ENCODE data around the gene ZDHHC17. TPM values are rescaled to one million over a fixed set of nuclear protein-coding genes. Genes with fewer than 3 reads are reported as not detected.
A peak's percentile ranks its signal among the peaks of the same experiment; 100 is the strongest.

Gene ZDHHC17
- total and polyA plus RNA-seq, 2 of the 13 experiments (the other 11 are each of a cell fraction or from before 2014, with no cell fraction given) = 36.7 to 38.5 TPM

DNA sequence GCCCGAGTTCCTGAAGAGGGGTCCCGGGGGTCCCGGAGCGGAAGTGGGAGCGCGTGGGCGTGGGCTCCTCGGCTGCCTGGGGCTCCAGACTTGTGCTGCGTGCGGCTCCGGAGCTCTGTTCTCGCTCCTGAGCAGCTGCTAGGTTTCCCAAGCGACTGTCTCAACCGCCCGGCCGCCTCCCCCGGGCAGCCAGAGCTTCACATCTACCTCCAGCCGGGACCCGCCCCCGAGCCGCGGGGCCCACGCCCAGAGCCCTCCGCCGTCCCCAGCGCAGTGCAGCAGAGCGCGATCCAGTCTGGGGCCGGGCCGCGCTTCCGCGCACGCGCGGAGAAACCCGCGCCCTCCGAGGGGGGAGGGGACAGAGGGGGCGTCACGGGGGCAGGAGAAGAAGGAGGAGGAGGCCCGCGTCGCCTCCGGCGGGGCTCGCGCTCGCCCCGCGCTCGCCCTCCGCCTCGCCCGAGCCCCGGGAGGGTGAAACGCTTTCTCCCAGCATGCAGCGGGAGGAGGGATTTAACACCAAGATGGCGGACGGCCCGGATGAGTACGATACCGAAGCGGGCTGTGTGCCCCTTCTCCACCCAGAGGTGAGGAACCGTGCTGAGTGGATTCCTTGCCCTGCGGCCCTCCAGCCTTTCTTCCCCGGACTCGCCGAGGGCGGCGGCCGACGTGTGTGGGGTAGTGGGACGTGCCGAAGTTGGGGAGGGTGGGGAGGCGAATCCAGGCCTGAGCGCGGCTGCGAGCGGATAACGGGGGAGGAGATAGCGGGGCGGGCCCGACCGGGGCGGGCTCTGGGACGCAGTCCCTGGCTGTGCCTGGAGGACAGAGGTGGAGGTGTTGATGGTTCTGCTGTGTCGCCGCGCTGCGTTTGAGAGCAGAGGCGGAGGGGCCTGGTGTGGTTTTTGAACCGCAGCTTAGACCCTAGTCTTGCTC lies at the start of gene ZDHHC17 (continued):
- TF ChIP-seq, protein P1, sequence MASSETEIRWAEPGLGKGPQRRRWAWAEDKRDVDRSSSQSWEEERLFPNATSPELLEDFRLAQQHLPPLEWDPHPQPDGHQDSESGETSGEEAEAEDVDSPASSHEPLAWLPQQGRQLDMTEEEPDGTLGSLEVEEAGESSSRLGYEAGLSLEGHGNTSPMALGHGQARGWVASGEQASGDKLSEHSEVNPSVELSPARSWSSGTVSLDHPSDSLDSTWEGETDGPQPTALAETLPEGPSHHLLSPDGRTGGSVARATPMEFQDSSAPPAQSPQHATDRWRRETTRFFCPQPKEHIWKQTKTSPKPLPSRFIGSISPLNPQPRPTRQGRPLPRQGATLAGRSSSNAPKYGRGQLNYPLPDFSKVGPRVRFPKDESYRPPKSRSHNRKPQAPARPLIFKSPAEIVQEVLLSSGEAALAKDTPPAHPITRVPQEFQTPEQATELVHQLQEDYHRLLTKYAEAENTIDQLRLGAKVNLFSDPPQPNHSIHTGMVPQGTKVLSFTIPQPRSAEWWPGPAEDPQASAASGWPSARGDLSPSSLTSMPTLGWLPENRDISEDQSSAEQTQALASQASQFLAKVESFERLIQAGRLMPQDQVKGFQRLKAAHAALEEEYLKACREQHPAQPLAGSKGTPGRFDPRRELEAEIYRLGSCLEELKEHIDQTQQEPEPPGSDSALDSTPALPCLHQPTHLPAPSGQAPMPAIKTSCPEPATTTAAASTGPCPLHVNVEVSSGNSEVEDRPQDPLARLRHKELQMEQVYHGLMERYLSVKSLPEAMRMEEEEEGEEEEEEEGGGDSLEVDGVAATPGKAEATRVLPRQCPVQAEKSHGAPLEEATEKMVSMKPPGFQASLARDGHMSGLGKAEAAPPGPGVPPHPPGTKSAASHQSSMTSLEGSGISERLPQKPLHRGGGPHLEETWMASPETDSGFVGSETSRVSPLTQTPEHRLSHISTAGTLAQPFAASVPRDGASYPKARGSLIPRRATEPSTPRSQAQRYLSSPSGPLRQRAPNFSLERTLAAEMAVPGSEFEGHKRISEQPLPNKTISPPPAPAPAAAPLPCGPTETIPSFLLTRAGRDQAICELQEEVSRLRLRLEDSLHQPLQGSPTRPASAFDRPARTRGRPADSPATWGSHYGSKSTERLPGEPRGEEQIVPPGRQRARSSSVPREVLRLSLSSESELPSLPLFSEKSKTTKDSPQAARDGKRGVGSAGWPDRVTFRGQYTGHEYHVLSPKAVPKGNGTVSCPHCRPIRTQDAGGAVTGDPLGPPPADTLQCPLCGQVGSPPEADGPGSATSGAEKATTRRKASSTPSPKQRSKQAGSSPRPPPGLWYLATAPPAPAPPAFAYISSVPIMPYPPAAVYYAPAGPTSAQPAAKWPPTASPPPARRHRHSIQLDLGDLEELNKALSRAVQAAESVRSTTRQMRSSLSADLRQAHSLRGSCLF (CRISPR knock-in tag; IDR thresholded peaks at IDR 0.05; ENCODE audit: borderline replicate concordance) = no peak
- peak; percentile 11; the same call in 1 of the 2 replicates for TF ChIP-seq ZNF331 (CRISPR knock-in tag; IDR thresholded peaks at IDR 0.05)
- no peak for TF ChIP-seq GTF3A (CRISPR knock-in tag; conservative IDR thresholded peaks at IDR 0.05)
- TF ChIP-seq, protein P2, sequence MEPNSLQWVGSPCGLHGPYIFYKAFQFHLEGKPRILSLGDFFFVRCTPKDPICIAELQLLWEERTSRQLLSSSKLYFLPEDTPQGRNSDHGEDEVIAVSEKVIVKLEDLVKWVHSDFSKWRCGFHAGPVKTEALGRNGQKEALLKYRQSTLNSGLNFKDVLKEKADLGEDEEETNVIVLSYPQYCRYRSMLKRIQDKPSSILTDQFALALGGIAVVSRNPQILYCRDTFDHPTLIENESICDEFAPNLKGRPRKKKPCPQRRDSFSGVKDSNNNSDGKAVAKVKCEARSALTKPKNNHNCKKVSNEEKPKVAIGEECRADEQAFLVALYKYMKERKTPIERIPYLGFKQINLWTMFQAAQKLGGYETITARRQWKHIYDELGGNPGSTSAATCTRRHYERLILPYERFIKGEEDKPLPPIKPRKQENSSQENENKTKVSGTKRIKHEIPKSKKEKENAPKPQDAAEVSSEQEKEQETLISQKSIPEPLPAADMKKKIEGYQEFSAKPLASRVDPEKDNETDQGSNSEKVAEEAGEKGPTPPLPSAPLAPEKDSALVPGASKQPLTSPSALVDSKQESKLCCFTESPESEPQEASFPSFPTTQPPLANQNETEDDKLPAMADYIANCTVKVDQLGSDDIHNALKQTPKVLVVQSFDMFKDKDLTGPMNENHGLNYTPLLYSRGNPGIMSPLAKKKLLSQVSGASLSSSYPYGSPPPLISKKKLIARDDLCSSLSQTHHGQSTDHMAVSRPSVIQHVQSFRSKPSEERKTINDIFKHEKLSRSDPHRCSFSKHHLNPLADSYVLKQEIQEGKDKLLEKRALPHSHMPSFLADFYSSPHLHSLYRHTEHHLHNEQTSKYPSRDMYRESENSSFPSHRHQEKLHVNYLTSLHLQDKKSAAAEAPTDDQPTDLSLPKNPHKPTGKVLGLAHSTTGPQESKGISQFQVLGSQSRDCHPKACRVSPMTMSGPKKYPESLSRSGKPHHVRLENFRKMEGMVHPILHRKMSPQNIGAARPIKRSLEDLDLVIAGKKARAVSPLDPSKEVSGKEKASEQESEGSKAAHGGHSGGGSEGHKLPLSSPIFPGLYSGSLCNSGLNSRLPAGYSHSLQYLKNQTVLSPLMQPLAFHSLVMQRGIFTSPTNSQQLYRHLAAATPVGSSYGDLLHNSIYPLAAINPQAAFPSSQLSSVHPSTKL (CRISPR knock-in tag; IDR thresholded peaks at IDR 0.05) = peak; percentile 38
- TF ChIP-seq GATAD1 (CRISPR knock-in tag; IDR thresholded peaks at IDR 0.05) = peak; percentile 80
- TF ChIP-seq, protein P3, sequence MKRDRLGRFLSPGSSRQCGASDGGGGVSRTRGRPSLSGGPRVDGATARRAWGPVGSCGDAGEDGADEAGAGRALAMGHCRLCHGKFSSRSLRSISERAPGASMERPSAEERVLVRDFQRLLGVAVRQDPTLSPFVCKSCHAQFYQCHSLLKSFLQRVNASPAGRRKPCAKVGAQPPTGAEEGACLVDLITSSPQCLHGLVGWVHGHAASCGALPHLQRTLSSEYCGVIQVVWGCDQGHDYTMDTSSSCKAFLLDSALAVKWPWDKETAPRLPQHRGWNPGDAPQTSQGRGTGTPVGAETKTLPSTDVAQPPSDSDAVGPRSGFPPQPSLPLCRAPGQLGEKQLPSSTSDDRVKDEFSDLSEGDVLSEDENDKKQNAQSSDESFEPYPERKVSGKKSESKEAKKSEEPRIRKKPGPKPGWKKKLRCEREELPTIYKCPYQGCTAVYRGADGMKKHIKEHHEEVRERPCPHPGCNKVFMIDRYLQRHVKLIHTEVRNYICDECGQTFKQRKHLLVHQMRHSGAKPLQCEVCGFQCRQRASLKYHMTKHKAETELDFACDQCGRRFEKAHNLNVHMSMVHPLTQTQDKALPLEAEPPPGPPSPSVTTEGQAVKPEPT (CRISPR knock-in tag; IDR thresholded peaks at IDR 0.05; ENCODE audit: low read depth) = no peak
- no peak for TF ChIP-seq ZNF10 (CRISPR knock-in tag; IDR thresholded peaks at IDR 0.05; ENCODE audit: borderline replicate concordance, low read depth)
- TF ChIP-seq, protein P4, sequence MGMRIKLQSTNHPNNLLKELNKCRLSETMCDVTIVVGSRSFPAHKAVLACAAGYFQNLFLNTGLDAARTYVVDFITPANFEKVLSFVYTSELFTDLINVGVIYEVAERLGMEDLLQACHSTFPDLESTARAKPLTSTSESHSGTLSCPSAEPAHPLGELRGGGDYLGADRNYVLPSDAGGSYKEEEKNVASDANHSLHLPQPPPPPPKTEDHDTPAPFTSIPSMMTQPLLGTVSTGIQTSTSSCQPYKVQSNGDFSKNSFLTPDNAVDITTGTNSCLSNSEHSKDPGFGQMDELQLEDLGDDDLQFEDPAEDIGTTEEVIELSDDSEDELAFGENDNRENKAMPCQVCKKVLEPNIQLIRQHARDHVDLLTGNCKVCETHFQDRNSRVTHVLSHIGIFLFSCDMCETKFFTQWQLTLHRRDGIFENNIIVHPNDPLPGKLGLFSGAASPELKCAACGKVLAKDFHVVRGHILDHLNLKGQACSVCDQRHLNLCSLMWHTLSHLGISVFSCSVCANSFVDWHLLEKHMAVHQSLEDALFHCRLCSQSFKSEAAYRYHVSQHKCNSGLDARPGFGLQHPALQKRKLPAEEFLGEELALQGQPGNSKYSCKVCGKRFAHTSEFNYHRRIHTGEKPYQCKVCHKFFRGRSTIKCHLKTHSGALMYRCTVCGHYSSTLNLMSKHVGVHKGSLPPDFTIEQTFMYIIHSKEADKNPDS (CRISPR knock-in tag; IDR thresholded peaks at IDR 0.05) = 0 out of 2 replicates have a peak, but pooled peaks have one; percentile 87
- no peak for TF ChIP-seq POLR2AphosphoS2 (IDR thresholded peaks at IDR 0.05; ENCODE audit: low read depth, low read length)
- peak; percentile 79; the same call in 1 of the 2 replicates for TF ChIP-seq SRY (CRISPR knock-in tag; IDR thresholded peaks at IDR 0.05)
- TF ChIP-seq NFRKB (IDR thresholded peaks at IDR 0.05) = peak; percentile 74
- TF ChIP-seq ZNF430 (CRISPR knock-in tag; IDR thresholded peaks at IDR 0.05) = peak; percentile 72; the same call in 1 of the 2 replicates
- TF ChIP-seq ZFAT (CRISPR knock-in tag; conservative IDR thresholded peaks at IDR 0.05) = no peak

Data from HepG2 (cell line).